A375 (cell line): ENCODE results near the gene SOWAHC. TPM values are rescaled to one million over a fixed set of nuclear protein-coding genes. Genes with fewer than 3 reads are reported as not detected.

Experiments
- total RNA-seq: library from RNA; depleted of rRNA; stranded (reverse); fragments of >200 nt; shearing (Covaris generic); gene quantifications from 2 replicates; pipeline ENCODE4 v1.2.3, GENCODE V29; 2014; rRNA removed

Gene SOWAHC, protein sequence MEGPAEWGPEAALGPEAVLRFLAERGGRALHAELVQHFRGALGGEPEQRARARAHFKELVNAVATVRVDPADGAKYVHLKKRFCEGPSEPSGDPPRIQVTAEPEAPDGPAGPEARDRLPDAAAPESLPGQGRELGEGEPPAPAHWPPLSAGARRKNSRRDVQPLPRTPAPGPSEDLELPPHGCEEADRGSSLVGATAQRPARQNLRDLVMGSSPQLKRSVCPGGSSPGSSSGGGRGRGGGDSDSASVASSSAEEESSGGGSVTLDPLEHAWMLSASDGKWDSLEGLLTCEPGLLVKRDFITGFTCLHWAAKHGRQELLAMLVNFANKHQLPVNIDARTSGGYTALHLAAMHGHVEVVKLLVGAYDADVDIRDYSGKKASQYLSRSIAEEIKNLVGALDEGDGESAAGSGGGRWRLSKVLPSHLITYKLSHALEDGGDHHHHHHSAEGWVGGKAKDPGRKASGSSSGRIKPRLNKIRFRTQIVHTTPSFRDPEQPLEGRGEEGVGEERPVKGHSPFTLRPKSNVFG
- 7.9 and 12.4 TPM in 2 replicates for total RNA-seq

DNA sequence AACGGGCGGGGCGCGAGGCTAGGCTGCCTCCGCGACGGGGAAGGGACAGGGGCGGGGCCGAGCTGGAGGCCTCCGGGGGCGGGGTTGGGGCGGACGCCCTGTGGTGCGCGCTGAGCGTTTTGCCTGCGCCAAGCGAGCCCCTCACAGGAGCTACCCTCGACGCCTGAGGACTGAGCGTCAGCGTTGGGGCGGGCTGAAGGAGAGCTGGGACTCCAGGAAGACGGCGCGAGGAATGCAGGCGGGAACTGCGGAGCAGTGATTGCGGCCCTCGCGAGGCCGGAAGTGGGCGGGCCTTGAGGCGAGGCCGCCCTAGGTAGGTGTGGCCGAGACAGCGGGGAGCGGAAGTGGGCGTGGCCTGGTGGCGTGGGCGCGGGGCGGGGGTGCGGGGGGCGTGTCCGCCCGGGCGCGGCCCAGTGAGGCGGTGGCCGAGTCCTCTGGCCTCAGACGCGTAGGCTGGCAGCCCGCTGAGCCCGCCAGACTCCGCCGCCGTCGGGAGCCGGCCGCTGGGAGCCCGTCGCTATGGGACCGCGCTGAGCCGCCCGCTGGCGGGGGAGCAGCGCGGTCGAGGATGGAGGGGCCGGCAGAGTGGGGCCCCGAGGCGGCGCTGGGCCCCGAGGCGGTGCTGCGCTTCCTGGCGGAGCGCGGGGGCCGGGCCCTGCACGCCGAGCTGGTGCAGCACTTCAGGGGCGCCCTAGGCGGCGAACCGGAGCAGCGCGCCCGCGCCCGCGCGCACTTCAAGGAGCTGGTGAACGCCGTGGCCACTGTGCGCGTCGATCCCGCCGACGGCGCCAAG, at the start of gene SOWAHC, which contains the start of gene SEPTIN10:
Gene SOWAHC (plus strand): TSS at position 443 of the 793 bp plus-strand sequence. CDS start 126 bp downstream, at position 569.
Gene SEPTIN10 (minus strand): TSS at position 45 of the 793 bp plus-strand sequence. CDS start 139 bp downstream, outside the sequence.

Other genes with a start within 250 kb of the SOWAHC start
- gene SEPTIN10, start 398 bp upstream of the SOWAHC start, total RNA-seq = 26.1 and 33.1 TPM in 2 replicates
- gene RGPD5, start 179.9 kb downstream of the SOWAHC start, total RNA-seq = 9.3 and 10.8 TPM in 2 replicates